ENCODE measurements around the gene SCIN. TPM values are rescaled to one million over a fixed set of nuclear protein-coding genes. Genes with fewer than 3 reads are reported as not detected.
"Not testable (repeated sequence)": the region's sequence is repeated elsewhere in the genome, so short reads cannot be mapped to it uniquely, and the experiment has no call there.

The SCIN gene
- total RNA-seq, 1 experiment from 2014 or later = 28.3 TPM

GRCh38 chr7:12641196-12641595 is 70.7 kb downstream of the SCIN start:
- no TSS peak for BruUV-seq (replicated peaks)
- Mint-ChIP-seq H3K9me3 (ENCODE audit: low read depth, unreplicated experiment) (no peaks in the 10 kb centered on the region), H3K4me1 (ENCODE audit: low read depth, unreplicated experiment) (peaks cover 17% of the 10 kb centered on the region), H3K27me3 (ENCODE audit: unreplicated experiment) (no peaks in the 10 kb centered on the region), H3K27ac (ENCODE audit: unreplicated experiment) (no peak overlapping the region), H3K4me3 (ENCODE audit: low read depth, unreplicated experiment) (no peak overlapping the region), H3K36me3 (ENCODE audit: insufficient read depth, unreplicated experiment) (no peaks in the 10 kb centered on the region)
- CTCF ChIA-PET = interaction anchor here (1.0 kb wide), 1 partner anchor 45 kb away, joined by 4 read pairs; no protein-coding TSS in a partner anchor
- DNase-seq = no peak
- TF ChIP-seq CTCF (IDR thresholded peaks at IDR 0.05; ENCODE audit: unreplicated experiment) = no peak
- intact Hi-C loops (cut with micrococcal nuclease; ENCODE audit: unreplicated experiment) = no loop called here

- no TSS peak for BruUV-seq (replicated peaks)
- CTCF ChIA-PET = no interaction called here
- H3K9me3 Mint-ChIP-seq (ENCODE audit: low read depth, unreplicated experiment) = no peaks in the 10 kb centered on the region
- DNase-seq = no peak
- peaks cover 23% of the 10 kb centered on the region for H3K4me1 Mint-ChIP-seq (ENCODE audit: low read depth, unreplicated experiment)
- no peaks in the 10 kb centered on the region for H3K27me3 Mint-ChIP-seq (ENCODE audit: unreplicated experiment)
- intact Hi-C loops (cut with micrococcal nuclease; ENCODE audit: unreplicated experiment) = no loop called here
- H3K4me3 Mint-ChIP-seq (ENCODE audit: low read depth, unreplicated experiment) = no peak overlapping the region
- H3K27ac Mint-ChIP-seq (ENCODE audit: unreplicated experiment) = no peak overlapping the region
- no peak for TF ChIP-seq CTCF (IDR thresholded peaks at IDR 0.05; ENCODE audit: unreplicated experiment)
- H3K36me3 Mint-ChIP-seq (ENCODE audit: insufficient read depth, unreplicated experiment) = no peaks in the 10 kb centered on the region
Measured at GRCh38 chr7:12642508-12642907, 72.0 kb downstream of the SCIN start.

- TF ChIP-seq CTCF (IDR thresholded peaks at IDR 0.05; ENCODE audit: unreplicated experiment) = no peak
- H3K4me1 Mint-ChIP-seq (ENCODE audit: low read depth, unreplicated experiment) = peaks cover 26% of the 10 kb centered on the region
- no peaks in the 10 kb centered on the region for H3K9me3 Mint-ChIP-seq (ENCODE audit: low read depth, unreplicated experiment)
- no peak overlapping the region for H3K4me3 Mint-ChIP-seq (ENCODE audit: low read depth, unreplicated experiment)
- H3K27ac Mint-ChIP-seq (ENCODE audit: unreplicated experiment) = no peak overlapping the region
- intact Hi-C loops (cut with micrococcal nuclease; ENCODE audit: unreplicated experiment) = no loop called here
- CTCF ChIA-PET = no interaction called here
- H3K36me3 Mint-ChIP-seq (ENCODE audit: insufficient read depth, unreplicated experiment) = peaks cover under 1% of the 10 kb centered on the region
- no peak for DNase-seq
- H3K27me3 Mint-ChIP-seq (ENCODE audit: unreplicated experiment) = no peaks in the 10 kb centered on the region
- no TSS peak for BruUV-seq (replicated peaks)
Measured at GRCh38 chr7:12643001-12643643, 72.6 kb downstream of the SCIN start.

DNA sequence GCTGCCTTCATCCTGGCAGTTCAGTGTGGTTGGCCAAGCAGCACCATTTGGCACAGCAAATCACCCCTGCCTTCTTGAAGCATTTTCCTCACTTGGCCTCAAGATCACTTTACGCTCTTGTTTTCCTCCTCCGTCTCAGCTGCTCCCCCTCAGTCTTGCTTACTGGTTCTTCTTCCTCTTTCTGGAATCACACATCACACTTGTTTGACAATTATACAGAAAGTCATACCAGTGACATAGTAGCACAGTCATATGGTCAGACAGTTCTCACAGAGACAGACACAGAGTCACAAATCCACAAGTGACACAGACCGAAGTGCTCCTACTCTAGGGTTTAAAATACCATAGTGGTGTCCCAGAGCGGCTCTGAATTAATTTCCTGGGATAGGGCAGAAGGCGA is 73.1 kb downstream of the SCIN start:
- CTCF ChIA-PET = no interaction called here
- intact Hi-C loops (cut with micrococcal nuclease; ENCODE audit: unreplicated experiment) = no loop called here
- peaks cover 6% of the 10 kb centered on the region for H3K36me3 Mint-ChIP-seq (ENCODE audit: insufficient read depth, unreplicated experiment)
- no peak overlapping the region for H3K4me3 Mint-ChIP-seq (ENCODE audit: low read depth, unreplicated experiment)
- no peak for TF ChIP-seq CTCF (IDR thresholded peaks at IDR 0.05; ENCODE audit: unreplicated experiment)
- peaks cover 26% of the 10 kb centered on the region for H3K4me1 Mint-ChIP-seq (ENCODE audit: low read depth, unreplicated experiment)
- DNase-seq = no peak
- H3K27me3 Mint-ChIP-seq (ENCODE audit: unreplicated experiment) = no peaks in the 10 kb centered on the region
- no peak overlapping the region for H3K27ac Mint-ChIP-seq (ENCODE audit: unreplicated experiment)
- no peaks in the 10 kb centered on the region for H3K9me3 Mint-ChIP-seq (ENCODE audit: low read depth, unreplicated experiment)
- BruUV-seq (replicated peaks) = no TSS peak

DNA sequence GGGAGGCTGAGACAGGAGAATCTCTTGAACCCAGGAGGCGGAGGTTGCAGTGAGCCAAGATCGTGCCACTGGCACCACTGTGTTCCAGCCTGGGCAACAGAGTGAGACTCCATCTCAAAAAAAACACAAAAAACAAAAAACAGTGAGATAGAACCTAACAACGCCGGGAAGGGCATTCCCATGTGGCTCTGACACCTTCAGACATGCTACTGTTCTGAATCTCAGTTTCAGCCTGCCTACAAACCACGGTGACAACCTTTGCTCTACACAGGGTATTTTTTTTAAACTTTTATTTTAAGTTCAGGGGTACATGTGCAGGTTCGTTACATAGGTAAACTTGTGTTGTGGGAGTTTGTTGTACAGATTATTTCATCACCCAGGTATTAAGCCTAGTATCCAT is 74.7 kb downstream of the SCIN start:
- H3K4me3 Mint-ChIP-seq (ENCODE audit: low read depth, unreplicated experiment); BruUV-seq (replicated peaks); H3K27ac Mint-ChIP-seq (ENCODE audit: unreplicated experiment); H3K9me3 Mint-ChIP-seq (ENCODE audit: low read depth, unreplicated experiment); H3K27me3 Mint-ChIP-seq (ENCODE audit: unreplicated experiment); DNase-seq: not testable (repeated sequence)
- peaks cover 21% of the 10 kb centered on the region for H3K36me3 Mint-ChIP-seq (ENCODE audit: insufficient read depth, unreplicated experiment)
- H3K4me1 Mint-ChIP-seq (ENCODE audit: low read depth, unreplicated experiment) = peaks cover 42% of the 10 kb centered on the region
- CTCF ChIA-PET = interaction anchor here (0.7 kb wide), 1 partner anchor 1104 kb away, joined by 5 read pairs; no protein-coding TSS in a partner anchor
- intact Hi-C loops (cut with micrococcal nuclease; ENCODE audit: unreplicated experiment) = loop anchor here (5.0 kb wide), 1 partner anchor 157 kb away; no protein-coding TSS in a partner anchor

Measured in Calu3 (cell line).